Measurements from ENCODE around the gene TRPM4. TPM values are rescaled to one million over a fixed set of nuclear protein-coding genes. Genes with fewer than 3 reads are reported as not detected.

TRPM4 gene
- total RNA-seq, 3 donors from 2014 or later: 182 to 398 (median 274) TPM

- intact Hi-C loops (cut with DNase I, micrococcal nuclease): no loop called here
- no peak for ATAC-seq
- no peak for DNase-seq
Observed at GRCh38 chr19:49231804-49232203, 74.2 kb downstream of the TRPM4 start.

DNA sequence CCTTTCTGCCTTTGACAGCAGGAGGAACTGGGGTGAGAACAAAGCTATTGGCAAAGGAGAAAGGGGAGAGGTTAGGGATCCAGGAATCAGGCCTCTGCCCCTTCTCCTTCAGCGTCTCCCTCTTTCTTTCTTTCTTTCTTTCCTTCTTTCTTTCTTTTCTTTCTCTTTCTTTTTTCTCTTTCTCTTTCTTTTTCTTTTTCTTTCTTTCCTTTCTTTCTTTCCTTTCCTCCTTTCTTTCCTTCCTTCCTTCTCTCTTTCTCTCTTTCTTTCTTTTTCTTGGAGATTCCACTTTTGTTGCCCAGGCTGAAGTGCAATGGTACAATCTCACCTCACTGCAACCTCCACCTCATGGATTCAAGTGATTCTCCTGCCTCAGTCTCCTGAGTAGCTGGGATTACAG is 75.6 kb downstream of the TRPM4 start:
- intact Hi-C loops (cut with DNase I, micrococcal nuclease): no loop called here
- DNase-seq: no peak
- ATAC-seq: no peak

More at GRCh38 chr19:49231804-49232203, 74.2 kb downstream of the TRPM4 start:
- Histone ChIP-seq H3K4me1 (ENCODE audit: low read depth) (no peaks in the 10 kb centered on the region), H3K36me3 (ENCODE audit: low read depth) (no peaks in the 10 kb centered on the region), H3K9me3 (no peaks in the 10 kb centered on the region), H3K4me3 (no peak overlapping the region)
- TF ChIP-seq, protein P1, sequence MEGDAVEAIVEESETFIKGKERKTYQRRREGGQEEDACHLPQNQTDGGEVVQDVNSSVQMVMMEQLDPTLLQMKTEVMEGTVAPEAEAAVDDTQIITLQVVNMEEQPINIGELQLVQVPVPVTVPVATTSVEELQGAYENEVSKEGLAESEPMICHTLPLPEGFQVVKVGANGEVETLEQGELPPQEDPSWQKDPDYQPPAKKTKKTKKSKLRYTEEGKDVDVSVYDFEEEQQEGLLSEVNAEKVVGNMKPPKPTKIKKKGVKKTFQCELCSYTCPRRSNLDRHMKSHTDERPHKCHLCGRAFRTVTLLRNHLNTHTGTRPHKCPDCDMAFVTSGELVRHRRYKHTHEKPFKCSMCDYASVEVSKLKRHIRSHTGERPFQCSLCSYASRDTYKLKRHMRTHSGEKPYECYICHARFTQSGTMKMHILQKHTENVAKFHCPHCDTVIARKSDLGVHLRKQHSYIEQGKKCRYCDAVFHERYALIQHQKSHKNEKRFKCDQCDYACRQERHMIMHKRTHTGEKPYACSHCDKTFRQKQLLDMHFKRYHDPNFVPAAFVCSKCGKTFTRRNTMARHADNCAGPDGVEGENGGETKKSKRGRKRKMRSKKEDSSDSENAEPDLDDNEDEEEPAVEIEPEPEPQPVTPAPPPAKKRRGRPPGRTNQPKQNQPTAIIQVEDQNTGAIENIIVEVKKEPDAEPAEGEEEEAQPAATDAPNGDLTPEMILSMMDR (IDR thresholded peaks at IDR 0.05): no peak

GRCh38 chr19:49241769-49242168 is 84.2 kb downstream of the TRPM4 start:
- no peaks in the 10 kb centered on the region for H3K36me3 ChIP-seq (ENCODE audit: low read depth)
- no peak overlapping the region for H3K4me3 ChIP-seq
- intact Hi-C loops (cut with DNase I, micrococcal nuclease): no loop called here
- no peaks in the 10 kb centered on the region for H3K4me1 ChIP-seq (ENCODE audit: low read depth)
- no peaks in the 10 kb centered on the region for H3K9me3 ChIP-seq
- no peak for DNase-seq
- TF ChIP-seq, protein P1 (IDR thresholded peaks at IDR 0.05): no peak
- peak; percentile 91 for ATAC-seq

More for the DNA sequence above, 75.6 kb downstream of the TRPM4 start:
- Histone ChIP-seq H3K9me3 (no peaks in the 10 kb centered on the region), H3K4me1 (ENCODE audit: low read depth) (no peaks in the 10 kb centered on the region), H3K36me3 (ENCODE audit: low read depth) (no peaks in the 10 kb centered on the region), H3K4me3 (no peak overlapping the region)
- TF ChIP-seq, protein P1 (IDR thresholded peaks at IDR 0.05): no peak

DNA sequence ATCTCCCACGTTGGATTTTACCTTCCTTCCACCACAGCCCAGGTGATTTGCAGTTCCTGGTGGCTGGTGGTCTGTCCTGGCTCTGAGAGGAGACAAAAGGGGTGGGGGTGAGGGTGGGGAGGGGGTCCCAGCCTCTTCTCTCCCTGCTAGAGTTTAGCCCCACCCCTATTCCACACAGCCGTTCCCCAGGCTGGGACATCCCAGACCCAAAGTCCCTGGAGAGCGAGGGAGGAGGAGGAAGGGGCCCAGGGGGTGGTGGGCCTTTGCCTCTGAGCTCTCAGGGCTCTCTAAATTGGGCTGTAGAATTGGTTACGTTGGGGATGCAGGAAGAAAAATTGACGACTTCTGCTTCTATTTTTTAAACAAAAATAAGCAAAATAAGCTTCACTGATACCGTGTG is 85.5 kb downstream of the TRPM4 start:
- TF ChIP-seq, protein P1 (IDR thresholded peaks at IDR 0.05): no peak
- Histone ChIP-seq H3K4me1 (ENCODE audit: low read depth) (no peaks in the 10 kb centered on the region), H3K4me3 (no peak overlapping the region), H3K36me3 (ENCODE audit: low read depth) (no peaks in the 10 kb centered on the region), H3K9me3 (no peaks in the 10 kb centered on the region)
- intact Hi-C loops (cut with DNase I, micrococcal nuclease): no loop called here
- DNase-seq (no peak), ATAC-seq (no peak)

- H3K4me3 ChIP-seq: no peak overlapping the region
- no peak for DNase-seq
- no peaks in the 10 kb centered on the region for H3K9me3 ChIP-seq
- no peaks in the 10 kb centered on the region for H3K36me3 ChIP-seq (ENCODE audit: low read depth)
- TF ChIP-seq, protein P1 (IDR thresholded peaks at IDR 0.05): no peak
- ATAC-seq: no peak
- intact Hi-C loops (cut with DNase I, micrococcal nuclease): no loop called here
- no peaks in the 10 kb centered on the region for H3K4me1 ChIP-seq (ENCODE audit: low read depth)
Observed at GRCh38 chr19:49243726-49244125, 86.1 kb downstream of the TRPM4 start.

DNA sequence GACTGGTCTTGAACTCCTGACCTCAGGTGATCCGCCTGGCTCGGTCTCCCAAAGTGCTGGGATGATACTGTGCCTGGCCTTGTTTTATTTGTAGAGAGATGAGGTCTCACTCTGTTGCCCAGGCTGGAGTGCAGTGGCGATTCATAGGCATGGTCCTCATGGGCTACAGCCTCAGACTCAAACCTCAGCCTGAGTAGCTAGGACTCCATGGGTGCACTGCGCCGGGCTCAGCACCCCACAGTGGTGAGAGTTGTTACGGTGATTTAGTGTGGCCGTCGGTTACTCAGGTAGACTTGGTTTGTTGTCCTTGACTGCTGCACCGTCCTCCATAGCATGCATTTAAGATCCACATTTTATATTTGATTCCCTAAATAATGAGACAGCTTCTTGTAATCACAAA is 86.7 kb downstream of the TRPM4 start:
- Histone ChIP-seq H3K9me3 (no peaks in the 10 kb centered on the region), H3K36me3 (ENCODE audit: low read depth) (no peaks in the 10 kb centered on the region), H3K4me3 (no peak overlapping the region), H3K4me1 (ENCODE audit: low read depth) (no peaks in the 10 kb centered on the region)
- intact Hi-C loops (cut with DNase I, micrococcal nuclease): no loop called here
- DNase-seq: no peak
- TF ChIP-seq, protein P1 (IDR thresholded peaks at IDR 0.05): no peak
- ATAC-seq: no peak

Data from mucosa of descending colon (tissue), 3 donors.